ENCODE results near the gene RPL26. TPM values are rescaled to one million over a fixed set of nuclear protein-coding genes. Genes with fewer than 3 reads are reported as not detected.
"Not testable (repeated sequence)": the region's sequence is repeated elsewhere in the genome, so short reads cannot be mapped to it uniquely, and the experiment has no call there.

The RPL26 gene
- total RNA-seq, 2 experiments from 2014 or later = 3,141 to 3,176 TPM

- intact Hi-C loops (cut with micrococcal nuclease) = loop anchor here (10.0 kb wide), 1 partner anchor 360 kb away; the partner anchor contains the start of gene CCDC42
- ATAC-seq = no peak
- POLR2A ChIA-PET = interaction anchor here (2.0 kb wide), 1 partner anchor 9 kb away, joined by 7 read pairs; no protein-coding TSS in a partner anchor
- H3K4me3 Mint-ChIP-seq = peak overlapping the region; percentile 97
- H3K9me3 Mint-ChIP-seq = no peaks in the 10 kb centered on the region
- H3K4me1 Mint-ChIP-seq (ENCODE audit: low read depth) = peaks cover 41% of the 10 kb centered on the region
- H3K27me3 Mint-ChIP-seq = no peaks in the 10 kb centered on the region
- TF ChIP-seq CTCF (IDR thresholded peaks at IDR 0.05) = no peak
- CTCF ChIA-PET = interaction anchor here (0.6 kb wide), 1 partner anchor 362 kb away, joined by 3 read pairs; no protein-coding TSS in a partner anchor
- peaks cover 32% of the 10 kb centered on the region for H3K36me3 Mint-ChIP-seq (ENCODE audit: low read depth)
- no peak for DNase-seq
- no peak overlapping the region for H3K27ac Mint-ChIP-seq
Observed at GRCh38 chr17:8384801-8385378, 1.9 kb upstream of the RPL26 start.

- no peak for DNase-seq
- Mint-ChIP-seq H3K36me3 (ENCODE audit: low read depth) (peaks cover 52% of the 10 kb centered on the region), H3K9me3 (no peaks in the 10 kb centered on the region), H3K27me3 (no peaks in the 10 kb centered on the region), H3K4me3 (peak overlapping the region; percentile 97), H3K4me1 (ENCODE audit: low read depth) (peaks cover 49% of the 10 kb centered on the region), H3K27ac (peak overlapping the region; percentile 98)
- ChIA-PET POLR2A (interaction anchor here (0.5 to 2.9 kb wide), 15 partner anchors 9 to 558 kb away, joined by 3 to 12 read pairs (median 4); partner anchors contain the start of genes PFAS and RNF222), CTCF (interaction anchor here (0.7 to 2.9 kb wide), 5 partner anchors 53 to 814 kb away, joined by 3 to 17 read pairs (median 4); partner anchors contain the start of genes NDEL1 and SLC25A35)
- intact Hi-C loops (cut with micrococcal nuclease) = loop anchor here (10.0 kb wide), 1 partner anchor 362 kb away; the partner anchor contains the start of gene CCDC42
- no peak for ATAC-seq
- TF ChIP-seq CTCF (IDR thresholded peaks at IDR 0.05) = no peak
Observed at GRCh38 chr17:8382880-8383142, 182 bp downstream of the RPL26 start.

- H3K36me3 Mint-ChIP-seq (ENCODE audit: low read depth) = peaks cover 56% of the 10 kb centered on the region
- no peak for ATAC-seq
- intact Hi-C loops (cut with micrococcal nuclease) = loop anchor here (10.0 kb wide), 1 partner anchor 363 kb away; the partner anchor contains the start of gene CCDC42
- H3K9me3 Mint-ChIP-seq = no peaks in the 10 kb centered on the region
- TF ChIP-seq CTCF (IDR thresholded peaks at IDR 0.05) = no peak
- H3K27me3 Mint-ChIP-seq = no peaks in the 10 kb centered on the region
- H3K4me1 Mint-ChIP-seq (ENCODE audit: low read depth) = peaks cover 53% of the 10 kb centered on the region
- POLR2A ChIA-PET = interaction anchor here (0.5 to 2.9 kb wide), 18 partner anchors 10 to 560 kb away, joined by 3 to 12 read pairs (median 4); partner anchors contain the start of genes PFAS, RNF222 and SLC25A35
- no peak for DNase-seq
- H3K27ac Mint-ChIP-seq = peak overlapping the region; percentile 98
- peak overlapping the region; percentile 97 for H3K4me3 Mint-ChIP-seq
- CTCF ChIA-PET = interaction anchor here (0.7 to 2.9 kb wide), 6 partner anchors 53 to 815 kb away, joined by 3 to 17 read pairs (median 4); partner anchors contain the start of genes NDEL1 and SLC25A35
Observed at GRCh38 chr17:8382052-8382879, 727 bp downstream of the RPL26 start.

- intact Hi-C loops (cut with micrococcal nuclease) = loop anchor here (10.0 kb wide), 1 partner anchor 365 kb away; the partner anchor contains the start of gene CCDC42
- no peaks in the 10 kb centered on the region for H3K9me3 Mint-ChIP-seq
- peaks cover 58% of the 10 kb centered on the region for H3K4me1 Mint-ChIP-seq (ENCODE audit: low read depth)
- H3K27me3 Mint-ChIP-seq = no peaks in the 10 kb centered on the region
- POLR2A ChIA-PET = interaction anchor here (1.2 to 2.9 kb wide), 2 partner anchors 9 to 12 kb away, joined by 3 to 12 read pairs; no protein-coding TSS in a partner anchor
- no peak for ATAC-seq
- peaks cover 74% of the 10 kb centered on the region for H3K36me3 Mint-ChIP-seq (ENCODE audit: low read depth)
- CTCF ChIA-PET = no interaction called here
- peak overlapping the region; percentile 26 for H3K27ac Mint-ChIP-seq
- H3K4me3 Mint-ChIP-seq = peak overlapping the region; percentile 97
- no peak for TF ChIP-seq CTCF (IDR thresholded peaks at IDR 0.05)
- DNase-seq = no peak
Observed at GRCh38 chr17:8380049-8380448, 2.9 kb downstream of the RPL26 start.

- Mint-ChIP-seq H3K4me3 (peak overlapping the region; percentile 81), H3K36me3 (ENCODE audit: low read depth) (peaks cover 77% of the 10 kb centered on the region), H3K4me1 (ENCODE audit: low read depth) (peaks cover 51% of the 10 kb centered on the region), H3K27ac (peak overlapping the region; percentile 70)
- intact Hi-C loops (cut with micrococcal nuclease); DNase-seq; H3K9me3 Mint-ChIP-seq; ATAC-seq; H3K27me3 Mint-ChIP-seq: not testable (repeated sequence)
- POLR2A ChIA-PET = interaction anchor here (1.2 to 3.5 kb wide), 4 partner anchors 9 to 155 kb away, joined by 3 to 17 read pairs (median 10); partner anchors contain the start of gene SLC25A35
- CTCF ChIA-PET = interaction anchor here (1.7 to 2.1 kb wide), 2 partner anchors 32 to 318 kb away, joined by 3 to 6 read pairs; no protein-coding TSS in a partner anchor
Observed at GRCh38 chr17:8378117-8378516, 4.9 kb downstream of the RPL26 start.

Data from activated CD8-positive, alpha-beta T cell treated with anti-CD3 and anti-CD28 coated beads for 36 hours (primary cell).